ENCODE results near the gene TBC1D1.

Gene TBC1D1

GRCh38 chr4:38154681-38155588, 264.1 kb downstream of the TBC1D1 start:
- no peaks in the 10 kb centered on the region for H3K79me2 ChIP-seq (ENCODE audit: insufficient read depth, low read length)
- peak overlapping the region; percentile 31; the same call in 1 of the 2 replicates for H3K4me2 ChIP-seq (ENCODE audit: low read length)
- no peaks in the 10 kb centered on the region for H3K36me3 ChIP-seq (ENCODE audit: insufficient read depth, low read length)
- H3K27me3 ChIP-seq (ENCODE audit: insufficient read depth, low read length), result peaks cover 6% of the 10 kb centered on the region; the same call in 1 of the 2 replicates
- H3K4me3 ChIP-seq (ENCODE audit: low read depth, low read length, poor library complexity, severe bottlenecking), result peak overlapping the region; percentile 22
- H3K27ac ChIP-seq (ENCODE audit: low read depth, low read length, poor library complexity, severe bottlenecking), result peak overlapping the region; percentile 51
- H2AFZ ChIP-seq (ENCODE audit: low read length), result no peak overlapping the region
- no peak for TF ChIP-seq CTCF (IDR thresholded peaks at IDR 0.05; ENCODE audit: low read length)
- TF ChIP-seq EZH2 (IDR thresholded peaks at IDR 0.05; ENCODE audit: borderline replicate concordance, low read length), result no peak
- H3K9ac ChIP-seq (ENCODE audit: low read length), result no peak overlapping the region; the same call in 1 of the 2 replicates
- no peaks in the 10 kb centered on the region for H4K20me1 ChIP-seq (ENCODE audit: insufficient read depth, low read length)
- H3K9me3 ChIP-seq (ENCODE audit: low read length), result no peaks in the 10 kb centered on the region
- no peaks in the 10 kb centered on the region for H3K9me2 ChIP-seq (ENCODE audit: low read depth, low read length)
- H3F3A ChIP-seq (ENCODE audit: insufficient read depth, low read length), result no peaks in the 10 kb centered on the region
- H3K4me1 ChIP-seq (ENCODE audit: insufficient read depth, low read length, severe bottlenecking), result peaks cover 21% of the 10 kb centered on the region

GRCh38 chr4:38155589-38156294, 264.9 kb downstream of the TBC1D1 start:
- H3K27ac ChIP-seq (ENCODE audit: low read depth, low read length, poor library complexity, severe bottlenecking), result no peak overlapping the region

GRCh38 chr4:38157592-38157991, 266.7 kb downstream of the TBC1D1 start:
- Histone ChIP-seq H2AFZ (ENCODE audit: low read length) (no peak overlapping the region), H3K79me2 (ENCODE audit: insufficient read depth, low read length) (no peaks in the 10 kb centered on the region), H3K36me3 (ENCODE audit: insufficient read depth, low read length) (no peaks in the 10 kb centered on the region), H3F3A (ENCODE audit: insufficient read depth, low read length) (no peaks in the 10 kb centered on the region), H3K27ac (ENCODE audit: low read depth, low read length, poor library complexity, severe bottlenecking) (no peak overlapping the region), H3K4me2 (ENCODE audit: low read length) (no peak overlapping the region), H3K4me3 (ENCODE audit: low read depth, low read length, poor library complexity, severe bottlenecking) (no peak overlapping the region), H3K9me3 (ENCODE audit: low read length) (no peaks in the 10 kb centered on the region), H3K4me1 (ENCODE audit: insufficient read depth, low read length, severe bottlenecking) (peaks cover 21% of the 10 kb centered on the region), H3K9me2 (ENCODE audit: low read depth, low read length) (no peaks in the 10 kb centered on the region), H4K20me1 (ENCODE audit: insufficient read depth, low read length) (no peaks in the 10 kb centered on the region), H3K27me3 (ENCODE audit: insufficient read depth, low read length) (peaks cover 6% of the 10 kb centered on the region; the same call in 1 of the 2 replicates), H3K9ac (ENCODE audit: low read length) (no peak overlapping the region)
- no peak for TF ChIP-seq EZH2 (IDR thresholded peaks at IDR 0.05; ENCODE audit: borderline replicate concordance, low read length)
- TF ChIP-seq CTCF (IDR thresholded peaks at IDR 0.05; ENCODE audit: low read length), result no peak

More at GRCh38 chr4:38155589-38156294, 264.9 kb downstream of the TBC1D1 start:
- peaks cover 21% of the 10 kb centered on the region for H3K4me1 ChIP-seq (ENCODE audit: insufficient read depth, low read length, severe bottlenecking)
- H3K9ac ChIP-seq (ENCODE audit: low read length), result no peak overlapping the region
- no peaks in the 10 kb centered on the region for H3K9me2 ChIP-seq (ENCODE audit: low read depth, low read length)
- TF ChIP-seq CTCF (IDR thresholded peaks at IDR 0.05; ENCODE audit: low read length), result no peak
- TF ChIP-seq EZH2 (IDR thresholded peaks at IDR 0.05; ENCODE audit: borderline replicate concordance, low read length), result no peak
- H3K9me3 ChIP-seq (ENCODE audit: low read length), result no peaks in the 10 kb centered on the region
- no peak overlapping the region for H3K4me3 ChIP-seq (ENCODE audit: low read depth, low read length, poor library complexity, severe bottlenecking)
- no peaks in the 10 kb centered on the region for H3F3A ChIP-seq (ENCODE audit: insufficient read depth, low read length)
- peaks cover 6% of the 10 kb centered on the region; the same call in 1 of the 2 replicates for H3K27me3 ChIP-seq (ENCODE audit: insufficient read depth, low read length)
- H4K20me1 ChIP-seq (ENCODE audit: insufficient read depth, low read length), result no peaks in the 10 kb centered on the region
- no peaks in the 10 kb centered on the region for H3K79me2 ChIP-seq (ENCODE audit: insufficient read depth, low read length)
- H3K4me2 ChIP-seq (ENCODE audit: low read length), result no peak overlapping the region
- H3K36me3 ChIP-seq (ENCODE audit: insufficient read depth, low read length), result no peaks in the 10 kb centered on the region
- H2AFZ ChIP-seq (ENCODE audit: low read length), result no peak overlapping the region
